Right renal cortex interstitium (tissue), 3 donors: ENCODE data around the gene GFRA4. TPM values are rescaled to one million over a fixed set of nuclear protein-coding genes. Genes with fewer than 3 reads are reported as not detected.

Experiments used
- DNase-seq, 3 donors: peaks; one replicate each; pipeline ENCODE4 v3.0.0-alpha.2; 2013; ENCODE audit warnings: low read depth in 3 of 3, low spot score in 2 of 3
- polyA plus RNA-seq, 3 donors: library from polyadenylated mRNA; unstranded; fragments of 120-200 nt; gene quantifications; one replicate each; pipeline ENCODE4 v1.2.1, GENCODE V29; 2013; ENCODE audit not compliant: insufficient read length in 3 of 3

Gene GFRA4
- polyA plus RNA-seq, result not detected

- no peak for DNase-seq
These were observed at the start of gene GFRA4 for GRCh38 chr20:3663031-3663701. GFRA4 (minus strand) TSS chr20:3663399; CDS start chr20:3663399, 0 bp downstream.

GRCh38 chr20:3712279-3712873, 49.2 kb upstream of the GFRA4 start, which contains the start of gene SIGLEC1:
SIGLEC1 (minus strand) TSS chr20:3712600; CDS start chr20:3707128, 5,472 bp downstream.
- no peak for DNase-seq

- no peak for DNase-seq
These were observed 48.3 kb upstream of the GFRA4 start for GRCh38 chr20:3711484-3711941.

- no peak for DNase-seq
These were observed 47.7 kb upstream of the GFRA4 start for GRCh38 chr20:3710703-3711483.

GRCh38 chr20:3710011-3710466, 46.8 kb upstream of the GFRA4 start:
- DNase-seq, result no peak

- no peak for DNase-seq
These were observed 44.3 kb upstream of the GFRA4 start for GRCh38 chr20:3707508-3707899.

- no peak for DNase-seq
These were observed 43.7 kb upstream of the GFRA4 start for GRCh38 chr20:3706774-3707507.

GRCh38 chr20:3705970-3706739, 43.0 kb upstream of the GFRA4 start:
- no peak for DNase-seq

GRCh38 chr20:3705491-3705969, 42.3 kb upstream of the GFRA4 start:
- no peak for DNase-seq

GRCh38 chr20:3704087-3704486, 40.9 kb upstream of the GFRA4 start:
- no peak for DNase-seq

GRCh38 chr20:3702611-3703391, 39.6 kb upstream of the GFRA4 start:
- DNase-seq, result no peak

GRCh38 chr20:3701061-3701998, 38.1 kb upstream of the GFRA4 start:
- DNase-seq, result no peak

GRCh38 chr20:3699037-3699436, 35.8 kb upstream of the GFRA4 start:
- DNase-seq, result no peak

- no peak for DNase-seq
These were observed 35.4 kb upstream of the GFRA4 start for GRCh38 chr20:3698591-3699001.

GRCh38 chr20:3697588-3698305, 34.5 kb upstream of the GFRA4 start:
- no peak for DNase-seq

GRCh38 chr20:3696745-3697587, 33.8 kb upstream of the GFRA4 start:
- no peak for DNase-seq
